Stimulated activated naive B cell treated with anti-CD40 and anti-IgM and Interleukin-4, amounts not matched to agents 10 μg/mL and 1 μg/mL and 100 μg/mL, for 72 hours (primary cell): ENCODE results near the gene SMG1.
"Not testable (repeated sequence)": the region's sequence is repeated elsewhere in the genome, so short reads cannot be mapped to it uniquely, and the experiment has no call there.

Experiments used
- ATAC-seq, 2 donors: fragments of 150-1000 bp; cut with Tn5 transposase; replicated peaks; 2 replicates each; pipeline ENCODE4 v1.10.0; 2021; ENCODE audit warnings: moderate library complexity in 1 of 2
- DNase-seq: peaks from one replicate; pipeline ENCODE4 v3.0.0; 2021
- H3K27ac Mint-ChIP-seq: one replicate; pipeline ENCODE4 v1.8.0; 2022; ENCODE audit warnings: mild to moderate bottlenecking, mixed read lengths
- H3K27me3 Mint-ChIP-seq, 2 donors: one replicate each; pipeline ENCODE4 v1.8.0; 2022; ENCODE audit warnings: mixed read lengths in 2 of 2
- H3K36me3 Mint-ChIP-seq, 2 donors: one replicate each; pipeline ENCODE4 v1.8.0; 2022; ENCODE audit warnings: mixed read lengths in 2 of 2, mild to moderate bottlenecking in 1 of 2
- H3K4me1 Mint-ChIP-seq, 2 donors: one replicate each; pipeline ENCODE4 v1.8.0; 2022; ENCODE audit warnings: mixed read lengths in 2 of 2, mild to moderate bottlenecking in 1 of 2
- H3K4me3 Mint-ChIP-seq, 2 donors: one replicate each; pipeline ENCODE4 v1.8.0; 2022; ENCODE audit warnings: mild to moderate bottlenecking in 2 of 2, mixed read lengths in 2 of 2, moderate library complexity in 1 of 2
- H3K9me3 Mint-ChIP-seq, 2 donors: one replicate each; pipeline ENCODE4 v1.8.0; 2022; ENCODE audit warnings: mixed read lengths in 2 of 2, mild to moderate bottlenecking in 1 of 2

SMG1 gene

DNA sequence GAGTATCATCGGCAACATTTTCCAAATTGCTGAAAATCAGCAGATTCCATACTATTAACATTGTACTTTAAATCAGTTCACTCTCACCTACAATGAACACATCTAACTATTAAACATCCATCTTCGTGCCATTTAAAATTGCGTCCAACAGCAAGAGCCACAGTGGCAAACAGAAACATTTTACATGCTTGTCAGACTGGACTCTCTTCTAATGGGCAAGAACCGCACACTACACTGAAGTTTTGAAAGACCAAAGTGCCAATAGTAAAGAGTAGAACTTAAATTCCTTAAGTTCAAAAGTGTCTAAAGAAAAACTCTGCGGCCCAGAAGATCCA is 136.7 kb downstream of the SMG1 start:
- no peaks in the 10 kb centered on the region for H3K27me3 Mint-ChIP-seq
- H3K36me3 Mint-ChIP-seq, result peaks cover 63 to 75% of the 10 kb centered on the region in 2 donors
- DNase-seq (no peak), ATAC-seq (no peak)
- H3K27ac Mint-ChIP-seq, result peak overlapping the region; percentile 98
- H3K4me1 Mint-ChIP-seq, result peaks cover 32 to 55% of the 10 kb centered on the region in 2 donors
- peaks cover 0 to 2% of the 10 kb centered on the region in 2 donors for H3K9me3 Mint-ChIP-seq
- H3K4me3 Mint-ChIP-seq, result peak overlapping the region; percentile 96 to 99

DNA sequence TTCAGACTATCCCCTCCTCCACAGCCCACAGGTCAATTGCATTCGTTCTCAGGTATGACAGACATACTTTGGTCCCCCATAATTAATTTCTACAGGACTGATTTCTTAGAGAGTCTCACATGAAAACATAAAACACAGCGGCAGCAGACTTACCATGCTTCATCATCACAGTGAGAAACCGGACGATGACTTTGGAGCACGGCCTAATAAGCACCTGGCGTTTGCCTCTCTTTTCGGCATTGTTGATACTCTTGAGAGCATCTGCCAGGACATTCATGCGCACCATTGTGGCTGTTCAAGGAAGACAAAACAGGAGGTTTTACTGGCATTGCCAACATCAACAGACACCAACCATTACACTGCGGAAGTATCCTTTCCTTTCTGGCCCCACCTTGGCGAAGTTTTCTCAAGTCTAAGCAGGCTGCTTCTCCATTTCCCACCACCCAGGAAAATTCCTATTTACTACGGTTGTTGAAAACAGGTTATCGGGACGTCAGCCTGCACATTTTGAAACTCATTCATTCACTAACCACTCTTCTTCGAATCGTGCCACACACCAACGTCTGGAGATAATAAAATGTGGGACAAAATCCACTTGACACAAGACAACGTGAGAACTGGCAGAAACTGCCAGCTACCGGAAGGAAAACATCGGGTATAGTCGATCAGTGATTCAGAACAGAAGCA is 137.2 kb downstream of the SMG1 start:
- Mint-ChIP-seq H3K36me3 (peaks cover 61 to 74% of the 10 kb centered on the region in 2 donors), H3K4me3 (peak overlapping the region; percentile 96 to 99), H3K27me3 (no peaks in the 10 kb centered on the region), H3K4me1 (peaks cover 32 to 59% of the 10 kb centered on the region in 2 donors), H3K9me3 (peaks cover 0 to 2% of the 10 kb centered on the region in 2 donors), H3K27ac (peak overlapping the region; percentile 98)
- DNase-seq (no peak), ATAC-seq (no peak)

DNA sequence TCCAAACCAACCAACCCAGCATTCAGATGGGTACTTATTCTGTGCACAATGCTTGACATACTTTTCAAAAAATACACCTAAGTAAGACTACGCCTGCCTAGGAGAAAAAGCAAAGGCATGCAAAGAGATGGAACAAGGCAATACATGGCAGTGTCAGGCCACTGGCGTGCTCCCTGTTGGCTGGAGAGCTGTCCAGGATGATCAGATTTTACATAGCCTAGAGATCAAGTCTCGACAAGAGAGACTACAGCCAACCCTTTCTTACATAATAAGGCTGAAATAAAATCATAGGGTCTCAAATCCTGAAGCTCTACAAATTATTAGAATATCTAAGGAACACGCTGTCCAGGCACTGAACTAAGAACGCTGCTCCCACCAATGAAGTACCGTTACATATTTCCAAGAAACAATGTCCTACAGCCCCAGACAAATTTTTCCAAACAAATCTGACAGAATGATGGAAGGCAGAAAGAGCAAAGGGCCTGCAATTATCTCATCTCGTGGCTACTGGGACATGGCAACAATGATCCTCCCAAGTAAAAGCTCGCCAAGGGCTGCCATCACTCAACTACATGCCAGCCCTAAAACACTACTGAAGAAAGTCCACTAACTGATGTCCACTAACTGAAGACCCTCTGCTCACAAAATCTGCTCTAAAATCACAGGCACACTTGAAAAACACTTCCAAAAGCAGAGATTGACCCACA is 141.1 kb downstream of the SMG1 start:
- Mint-ChIP-seq H3K36me3 (peaks cover 51 to 65% of the 10 kb centered on the region in 2 donors), H3K4me3 (peak overlapping the region; percentile 29 to 43), H3K27ac (no peak overlapping the region), H3K4me1 (peaks cover 29 to 48% of the 10 kb centered on the region in 2 donors), H3K27me3 (no peaks in the 10 kb centered on the region), H3K9me3 (no peaks in the 10 kb centered on the region)
- DNase-seq, result no peak
- ATAC-seq, result no peak

DNA sequence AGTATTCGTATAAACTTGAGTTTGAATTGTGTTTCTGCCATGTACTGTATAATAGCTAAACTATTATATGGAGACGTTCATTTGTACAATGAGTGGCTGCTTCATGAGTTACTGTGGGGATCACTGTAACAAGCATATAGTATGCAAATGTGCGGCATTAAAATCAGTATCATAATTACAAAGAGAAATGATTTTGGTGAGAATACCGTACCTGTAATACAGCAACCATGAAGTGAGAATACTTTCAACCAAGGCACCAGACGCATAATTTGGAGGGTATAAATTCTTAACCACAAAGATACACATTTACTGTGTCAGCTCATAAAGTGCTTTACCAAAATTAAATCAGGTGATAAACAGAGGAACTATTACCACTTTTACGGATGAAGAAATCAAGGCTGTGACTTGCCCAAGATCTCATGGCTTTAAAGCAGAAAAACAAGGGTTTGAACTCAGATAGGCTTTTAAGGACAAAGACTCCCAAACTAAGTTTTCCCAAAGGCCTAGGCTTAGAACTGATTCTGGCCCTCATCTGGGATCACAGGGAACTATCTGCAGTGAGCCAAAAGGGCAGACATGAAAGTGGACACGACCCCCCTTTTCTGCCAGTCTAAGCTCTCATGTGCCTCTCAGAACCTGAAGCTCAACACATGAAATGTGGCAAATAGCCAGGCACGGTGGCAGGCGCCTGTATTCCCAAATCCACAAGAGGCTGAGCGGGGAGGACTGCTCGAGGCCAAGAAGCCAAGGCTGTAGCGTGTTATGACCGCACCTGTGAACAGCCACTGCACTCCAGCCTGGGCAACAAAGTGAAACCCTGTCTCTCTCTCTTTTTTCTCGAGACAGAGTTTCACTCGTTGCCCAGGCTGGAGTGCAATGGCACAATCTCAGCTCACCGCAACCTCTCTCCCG is 142.5 kb downstream of the SMG1 start:
- H3K27ac Mint-ChIP-seq, result peak overlapping the region; percentile 25
- peaks cover 42 to 51% of the 10 kb centered on the region in 2 donors for H3K36me3 Mint-ChIP-seq

DNA sequence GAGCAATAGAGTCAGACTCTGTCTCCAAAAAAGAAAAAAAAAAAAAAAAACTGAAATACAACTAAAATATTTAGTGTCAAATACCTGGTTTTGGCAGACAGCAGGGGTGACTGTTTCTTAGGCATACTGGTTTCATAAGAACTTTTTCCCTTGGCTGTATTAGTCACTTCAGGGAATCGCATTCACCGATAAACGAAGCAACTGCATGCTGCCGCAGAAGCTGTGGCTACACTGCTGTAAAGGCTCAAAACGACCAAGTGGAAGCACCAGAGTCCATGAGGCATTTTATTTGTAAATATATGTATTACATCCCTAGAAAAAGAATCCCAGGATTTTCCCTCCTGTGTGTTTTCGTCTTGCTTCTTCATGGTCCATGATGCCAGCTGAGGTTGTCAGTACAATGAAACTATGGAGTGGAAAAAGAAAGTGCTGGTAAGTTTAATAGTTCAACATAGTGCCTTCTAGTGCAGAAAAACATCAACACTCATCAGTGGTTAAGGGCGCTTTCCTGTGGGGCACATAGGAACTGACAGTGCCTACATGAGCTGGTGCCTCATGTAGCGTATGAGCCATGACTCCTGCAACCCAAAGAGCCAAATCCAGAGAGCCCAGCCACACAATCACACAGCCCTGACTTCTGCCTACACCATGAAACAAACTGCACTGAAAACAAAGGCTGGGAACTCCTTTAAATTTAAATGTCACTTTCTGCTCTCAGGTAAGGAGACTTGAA is 143.3 kb downstream of the SMG1 start:
- Mint-ChIP-seq H3K4me3 (no peak overlapping the region), H3K36me3 (peaks cover 37 to 42% of the 10 kb centered on the region in 2 donors), H3K27me3 (no peaks in the 10 kb centered on the region), H3K27ac (peak overlapping the region; percentile 25), H3K4me1 (peaks cover 18 to 34% of the 10 kb centered on the region in 2 donors), H3K9me3 (no peaks in the 10 kb centered on the region)
- ATAC-seq, result peak in 1 of 2 donors; percentile 21
- no peak for DNase-seq

More for the DNA sequence above, 142.5 kb downstream of the SMG1 start:
- no peak overlapping the region for H3K4me3 Mint-ChIP-seq
- DNase-seq (no peak), ATAC-seq (no peak)
- no peaks in the 10 kb centered on the region for H3K9me3 Mint-ChIP-seq
- no peaks in the 10 kb centered on the region for H3K27me3 Mint-ChIP-seq
- peaks cover 25 to 42% of the 10 kb centered on the region in 2 donors for H3K4me1 Mint-ChIP-seq

DNA sequence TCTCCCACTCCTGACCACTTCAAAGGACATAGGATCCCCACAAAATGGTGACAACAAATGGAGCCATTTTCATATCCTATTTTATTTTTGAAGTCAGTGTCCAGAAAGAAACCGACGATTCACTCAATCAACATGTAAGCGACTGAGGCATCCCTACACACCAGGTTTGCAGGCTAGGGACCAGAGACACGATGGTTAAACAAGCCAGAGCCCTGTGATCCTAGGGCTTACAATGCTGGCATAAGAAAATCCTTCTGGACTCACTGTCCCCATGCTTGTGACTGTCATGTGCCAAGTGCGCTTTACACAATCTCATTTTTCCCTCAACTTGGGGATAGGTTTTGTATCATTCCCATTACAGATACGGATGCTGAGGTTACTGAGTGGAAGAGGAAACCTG is 145.0 kb downstream of the SMG1 start:
- Mint-ChIP-seq H3K36me3 (peaks cover 27 to 29% of the 10 kb centered on the region in 2 donors), H3K4me1 (peaks cover 12 to 21% of the 10 kb centered on the region in 2 donors)
- H3K27ac Mint-ChIP-seq, result not testable (repeated sequence)

DNA sequence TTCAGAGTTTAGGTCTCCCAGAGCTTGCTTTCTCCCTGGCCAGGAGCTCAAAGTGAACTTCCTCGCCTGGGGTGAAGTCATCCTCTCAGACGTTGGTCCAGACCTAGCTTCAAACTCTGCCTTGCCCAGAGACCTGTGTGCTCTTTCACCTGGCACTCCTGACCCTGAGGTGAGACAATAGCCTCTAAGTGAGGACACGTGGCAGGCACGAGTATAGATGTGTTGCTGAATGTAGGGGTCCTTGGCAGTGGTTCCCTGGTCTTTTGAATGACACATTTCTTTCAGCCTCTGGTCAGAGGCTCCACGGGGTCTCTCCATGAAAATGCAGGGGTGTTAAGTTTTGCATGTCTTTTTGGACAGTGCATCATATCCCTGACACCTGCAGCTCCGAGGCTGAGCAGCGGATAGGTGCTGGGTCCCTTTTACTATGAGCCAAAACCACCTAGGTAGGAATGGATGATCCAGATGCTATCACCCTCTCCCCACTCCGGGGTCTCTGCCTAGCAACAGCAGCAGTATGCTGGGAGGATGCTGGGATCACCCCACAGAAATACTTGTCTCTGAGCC is 145.7 kb downstream of the SMG1 start:
- H3K27me3 Mint-ChIP-seq, DNase-seq: not testable (repeated sequence)
- ATAC-seq, result peak in 1 of 2 donors; percentile 32

More for the DNA sequence above, 145.0 kb downstream of the SMG1 start:
- H3K27me3 Mint-ChIP-seq, ATAC-seq, DNase-seq, H3K9me3 Mint-ChIP-seq, H3K4me3 Mint-ChIP-seq: not testable (repeated sequence)

DNA sequence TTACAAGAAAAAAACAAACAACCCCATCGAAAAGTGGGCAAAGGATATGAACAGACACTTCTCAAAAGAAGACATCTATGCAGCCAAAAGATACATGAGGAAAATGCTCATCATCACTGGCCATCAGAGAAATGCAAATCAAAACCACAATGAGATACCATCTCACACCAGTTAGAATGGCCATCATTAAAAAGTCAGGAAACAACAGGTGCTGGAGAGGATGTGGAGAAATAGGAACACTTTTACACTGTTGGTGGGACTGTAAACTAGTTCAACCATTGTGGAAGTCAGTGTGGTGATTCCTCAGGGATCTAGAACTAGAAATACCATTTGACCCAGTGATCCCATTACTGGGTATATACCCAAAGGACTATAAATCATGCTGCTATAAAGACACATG is 148.5 kb downstream of the SMG1 start:
- not testable (repeated sequence) for H3K27ac Mint-ChIP-seq, H3K36me3 Mint-ChIP-seq, H3K27me3 Mint-ChIP-seq, H3K4me1 Mint-ChIP-seq, H3K4me3 Mint-ChIP-seq, DNase-seq, ATAC-seq, H3K9me3 Mint-ChIP-seq

More for the DNA sequence above, 145.7 kb downstream of the SMG1 start:
- not testable (repeated sequence) for H3K9me3 Mint-ChIP-seq, H3K27ac Mint-ChIP-seq, H3K4me3 Mint-ChIP-seq
- Mint-ChIP-seq H3K4me1 (peaks cover 5 to 14% of the 10 kb centered on the region in 2 donors), H3K36me3 (peaks cover 21 to 26% of the 10 kb centered on the region in 2 donors)

DNA sequence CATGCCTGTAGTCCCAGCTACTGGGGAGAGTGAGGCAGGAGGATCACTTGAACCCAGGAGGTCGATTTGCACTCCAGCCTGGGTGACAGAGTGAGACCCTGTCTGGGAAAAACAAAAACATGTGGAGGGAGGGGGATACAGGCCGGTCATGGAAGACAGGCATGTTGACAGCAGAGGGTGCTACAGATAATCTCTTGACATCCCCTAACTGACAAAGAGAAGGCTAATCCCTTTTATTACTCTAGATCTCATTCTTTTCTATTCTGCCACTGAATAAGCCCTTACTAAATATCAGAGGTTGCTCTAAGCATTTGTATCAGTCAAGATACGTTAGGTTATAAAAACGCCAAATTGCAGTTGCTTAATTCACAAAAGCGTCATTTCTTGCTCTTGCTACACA is 149.9 kb downstream of the SMG1 start:
- H3K9me3 Mint-ChIP-seq, DNase-seq, H3K27ac Mint-ChIP-seq, H3K4me1 Mint-ChIP-seq, ATAC-seq, H3K27me3 Mint-ChIP-seq, H3K4me3 Mint-ChIP-seq: not testable (repeated sequence)
- H3K36me3 Mint-ChIP-seq, result peaks cover 12% of the 10 kb centered on the region in 2 donors

DNA sequence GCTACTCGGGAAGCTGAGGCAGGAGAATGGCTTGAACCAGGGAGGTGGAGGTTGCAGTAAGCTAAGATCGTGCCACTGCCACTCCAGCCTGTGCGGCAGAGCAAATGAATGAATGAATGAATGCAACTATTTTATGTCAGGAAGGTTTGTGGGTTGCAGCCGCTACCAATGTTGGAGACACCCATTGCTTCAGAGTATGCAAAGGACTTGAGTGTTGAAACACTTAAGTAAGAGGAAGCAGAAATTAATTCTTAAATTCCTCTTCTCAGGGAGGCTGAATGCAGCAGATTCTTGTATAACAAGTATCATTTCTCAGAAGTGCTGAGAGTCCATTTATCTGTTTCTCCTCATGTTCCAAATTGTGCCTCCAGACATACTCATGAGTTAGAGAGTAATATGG is 151.6 kb downstream of the SMG1 start:
- not testable (repeated sequence) for H3K27me3 Mint-ChIP-seq, H3K4me3 Mint-ChIP-seq, DNase-seq, H3K9me3 Mint-ChIP-seq, ATAC-seq, H3K27ac Mint-ChIP-seq, H3K4me1 Mint-ChIP-seq
- H3K36me3 Mint-ChIP-seq, result peaks cover 12 to 16% of the 10 kb centered on the region in 2 donors

DNA sequence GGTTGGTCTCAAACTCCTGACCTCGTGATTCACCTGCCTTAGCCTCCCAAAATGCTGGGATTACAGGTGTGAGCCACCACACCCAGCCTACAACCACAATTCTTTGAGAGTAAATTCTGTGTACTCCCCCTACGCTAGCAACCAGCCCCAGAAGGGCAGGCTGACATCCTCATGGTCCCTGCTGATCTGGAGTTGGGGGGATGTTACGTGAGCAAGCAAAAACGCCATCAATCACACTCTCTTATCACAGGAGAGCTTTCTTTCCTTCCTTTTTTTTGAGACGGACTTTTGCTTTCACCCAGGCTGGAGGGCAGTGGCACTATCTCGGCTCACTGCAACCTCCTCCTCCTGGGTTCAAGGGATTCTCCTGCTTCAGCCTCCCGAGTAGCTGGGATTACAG is 154.0 kb downstream of the SMG1 start:
- not testable (repeated sequence) for H3K27ac Mint-ChIP-seq, H3K9me3 Mint-ChIP-seq, DNase-seq, H3K4me3 Mint-ChIP-seq, H3K27me3 Mint-ChIP-seq, ATAC-seq, H3K4me1 Mint-ChIP-seq
- peaks cover 9 to 16% of the 10 kb centered on the region in 2 donors for H3K36me3 Mint-ChIP-seq

DNA sequence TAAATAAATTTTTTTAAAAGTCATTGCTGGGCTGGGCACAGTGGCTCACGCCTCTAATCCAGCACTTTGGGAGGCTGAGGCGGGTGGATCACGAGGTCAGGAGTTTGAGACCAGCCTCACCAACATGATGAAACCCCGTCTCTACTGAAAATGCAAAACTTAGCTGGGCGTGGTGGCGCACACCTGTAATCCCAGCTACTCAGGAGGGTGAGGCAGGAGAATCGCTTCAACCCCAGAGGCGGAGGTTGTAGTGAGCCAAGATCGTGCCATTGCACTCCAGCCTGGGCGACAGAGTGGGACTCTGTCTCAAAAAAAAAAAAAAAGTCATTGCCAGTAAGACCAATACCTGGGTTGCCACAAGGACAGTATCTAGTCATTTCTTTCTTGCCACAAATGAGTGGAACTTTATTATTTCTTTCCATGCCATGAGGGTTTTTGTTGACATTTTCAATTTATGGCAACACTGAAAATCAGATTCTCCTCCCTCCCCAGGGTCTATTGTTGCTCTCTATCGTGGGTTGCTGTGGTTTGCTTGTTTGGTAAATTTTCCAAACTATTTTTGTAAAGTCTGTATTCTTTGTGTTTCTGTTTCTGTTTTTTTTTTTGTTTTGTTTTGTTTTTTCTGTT is 155.8 kb downstream of the SMG1 start:
- not testable (repeated sequence) for H3K4me1 Mint-ChIP-seq, DNase-seq, H3K27me3 Mint-ChIP-seq, H3K9me3 Mint-ChIP-seq
- H3K36me3 Mint-ChIP-seq, result peaks cover 9 to 13% of the 10 kb centered on the region in 2 donors
- peak; percentile 78 to 87 for ATAC-seq
- H3K27ac Mint-ChIP-seq, result peak overlapping the region; percentile 16
- H3K4me3 Mint-ChIP-seq, result peak overlapping the region in 1 of 2 donors; percentile 3

DNA sequence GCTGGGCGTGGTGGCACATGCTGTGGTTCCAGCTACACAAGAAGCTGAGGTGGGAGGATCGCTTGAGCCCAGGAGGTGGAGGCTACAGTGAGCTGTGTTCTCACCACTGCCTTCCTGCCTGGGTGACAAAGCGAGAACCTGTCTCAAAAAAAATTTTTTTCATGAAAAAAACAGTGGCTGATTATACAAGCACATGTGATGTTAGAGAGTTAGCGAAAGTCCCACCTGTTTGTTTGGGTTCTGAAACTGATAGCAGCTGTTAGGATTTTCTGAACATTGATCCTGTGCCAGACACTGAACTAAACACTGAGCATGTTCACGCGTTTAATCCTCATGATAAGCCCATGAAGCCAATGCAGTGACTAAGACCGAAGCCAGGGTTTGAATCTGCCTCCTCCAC is 159.0 kb downstream of the SMG1 start:
- H3K27ac Mint-ChIP-seq, H3K9me3 Mint-ChIP-seq, H3K27me3 Mint-ChIP-seq, DNase-seq, H3K4me1 Mint-ChIP-seq, H3K4me3 Mint-ChIP-seq: not testable (repeated sequence)
- ATAC-seq, result peak; percentile 27 to 40
- H3K36me3 Mint-ChIP-seq, result peaks cover 6 to 10% of the 10 kb centered on the region in 2 donors
